ENCODE results near the gene TMEM253. TPM values are rescaled to one million over a fixed set of nuclear protein-coding genes. Genes with fewer than 3 reads are reported as not detected.

Gene TMEM253
- total and polyA plus RNA-seq, 2 experiments from 2014 or later: 0.59 to 0.95 TPM

DNA sequence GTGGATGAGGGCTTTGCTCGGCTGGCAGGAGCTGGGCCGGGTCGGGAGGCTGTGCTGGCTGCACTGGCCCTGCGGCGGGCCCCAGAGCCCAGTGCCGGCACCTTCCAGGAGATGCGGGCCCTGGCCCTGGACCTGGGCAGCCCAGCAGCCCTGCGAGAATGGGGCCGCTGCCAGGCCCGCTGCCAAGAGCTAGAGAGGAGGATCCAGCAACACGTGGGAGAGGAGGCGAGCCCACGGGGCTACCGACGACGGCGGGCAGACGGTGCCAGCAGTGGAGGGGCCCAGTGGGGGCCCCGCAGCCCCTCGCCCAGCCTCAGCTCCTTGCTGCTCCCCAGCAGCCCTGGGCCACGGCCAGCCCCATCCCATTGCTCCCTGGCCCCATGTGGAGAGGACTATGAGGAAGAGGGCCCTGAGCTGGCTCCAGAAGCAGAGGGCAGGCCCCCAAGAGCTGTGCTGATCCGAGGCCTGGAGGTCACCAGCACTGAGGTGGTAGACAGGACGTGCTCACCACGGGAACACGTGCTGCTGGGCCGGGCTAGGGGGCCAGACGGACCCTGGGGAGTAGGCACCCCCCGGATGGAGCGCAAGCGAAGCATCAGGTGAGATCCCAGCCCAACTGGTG is 19.2 kb upstream of the TMEM253 start:
- Histone ChIP-seq H4K20me1 (replicated peaks; ENCODE audit: insufficient read depth) (peaks cover 5% of the 10 kb centered on the region), H3K79me2 (replicated peaks; ENCODE audit: insufficient read depth) (no peaks in the 10 kb centered on the region), H3K9me2 (ENCODE audit: insufficient read depth) (no peaks in the 10 kb centered on the region), H3K27ac (ENCODE audit: low read depth) (no peak overlapping the region), H3K4me3 (no peak overlapping the region), H3K4me1 (ENCODE audit: insufficient read depth) (no peaks in the 10 kb centered on the region), H3K27me3 (ENCODE audit: insufficient read depth) (no peaks in the 10 kb centered on the region), H3K4me2 (no peak overlapping the region), H3F3A (replicated peaks; ENCODE audit: low read depth) (peaks cover 7% of the 10 kb centered on the region; the same call in 1 of the 2 replicates), H3K36me3 (ENCODE audit: insufficient read depth) (peaks cover 20% of the 10 kb centered on the region; the same call in 1 of the 2 replicates), H2AFZ (no peak overlapping the region)
- Mint-ChIP-seq H3K36me3 (ENCODE audit: low read depth) (peaks cover 91% of the 10 kb centered on the region), H3K27ac (no peak overlapping the region), H3K27me3 (ENCODE audit: insufficient read depth, low read depth, poor library complexity) (peaks cover 10% of the 10 kb centered on the region), H3K4me1 (peaks cover 7% of the 10 kb centered on the region), H3K4me3 (no peak overlapping the region), H3K9me3 (no peaks in the 10 kb centered on the region; the same call in 2 of the 3 replicates)
- no peak for DNase-seq (ENCODE audit: low spot score)
- TF ChIP-seq REST (IDR thresholded peaks at IDR 0.05; ENCODE audit: unreplicated experiment): no peak
- TF ChIP-seq CREB1 (CRISPR knock-in tag; IDR thresholded peaks at IDR 0.05; ENCODE audit: low read depth): no peak
- no peak for TF ChIP-seq STAT1 (IDR thresholded peaks at IDR 0.05; ENCODE audit: unreplicated experiment)
- TF ChIP-seq ZNF331 (CRISPR knock-in tag; IDR thresholded peaks at IDR 0.05; ENCODE audit: low read depth): no peak
- TF ChIP-seq JUNB (IDR thresholded peaks at IDR 0.05; ENCODE audit: unreplicated experiment): no peak
- ATAC-seq: peak; percentile 38

DNA sequence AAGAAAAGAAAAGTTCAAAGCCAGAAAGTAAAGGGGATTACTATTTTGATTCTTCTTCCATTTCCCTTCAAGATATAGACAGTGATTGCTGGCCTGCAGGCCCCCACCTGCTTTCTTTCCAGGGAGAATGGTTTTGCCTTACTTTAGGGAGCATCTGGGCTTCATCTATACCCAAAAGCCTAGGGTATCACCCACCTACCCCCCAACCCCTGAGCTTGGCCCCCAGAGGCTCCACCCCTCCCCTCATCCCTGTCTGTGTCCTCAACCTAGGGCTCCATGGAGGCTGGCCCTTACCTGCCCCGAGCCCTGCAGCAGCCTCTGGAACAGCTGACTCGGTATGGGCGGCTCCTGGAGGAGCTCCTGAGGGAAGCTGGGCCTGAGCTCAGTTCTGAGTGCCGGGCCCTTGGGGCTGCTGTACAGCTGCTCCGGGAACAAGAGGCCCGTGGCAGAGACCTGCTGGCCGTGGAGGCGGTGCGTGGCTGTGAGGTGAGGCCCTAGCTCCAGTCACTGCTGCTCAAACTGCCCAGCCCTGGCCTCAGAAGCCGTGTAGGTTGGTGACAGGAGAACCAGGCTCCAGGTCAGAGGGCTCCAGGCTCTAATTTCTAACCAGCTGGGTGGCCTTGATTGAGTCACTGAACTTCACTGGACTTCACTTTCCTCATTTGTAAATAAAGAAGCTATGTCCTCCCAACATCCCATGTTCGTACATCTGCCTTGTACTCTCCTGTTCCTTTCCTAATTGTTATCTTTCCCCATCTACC is 17.1 kb upstream of the TMEM253 start:
- H4K20me1 ChIP-seq (replicated peaks; ENCODE audit: insufficient read depth): peaks cover 7% of the 10 kb centered on the region; the same call in 1 of the 2 replicates
- no peak overlapping the region for H3K4me3 ChIP-seq
- no peak overlapping the region for H2AFZ ChIP-seq
- no peak for ATAC-seq
- Mint-ChIP-seq H3K4me1 (peaks cover 21% of the 10 kb centered on the region), H3K4me3 (no peak overlapping the region), H3K9me3 (peaks cover 4% of the 10 kb centered on the region; the same call in 2 of the 3 replicates), H3K27ac (no peak overlapping the region), H3K27me3 (ENCODE audit: insufficient read depth, low read depth, poor library complexity) (peaks cover 17% of the 10 kb centered on the region), H3K36me3 (ENCODE audit: low read depth) (peaks cover 89% of the 10 kb centered on the region)
- H3K9me2 ChIP-seq (ENCODE audit: insufficient read depth): no peaks in the 10 kb centered on the region
- no peak overlapping the region for H3K27ac ChIP-seq (ENCODE audit: low read depth)
- no peaks in the 10 kb centered on the region for H3K79me2 ChIP-seq (replicated peaks; ENCODE audit: insufficient read depth)
- no peaks in the 10 kb centered on the region for H3K27me3 ChIP-seq (ENCODE audit: insufficient read depth)
- H3K36me3 ChIP-seq (ENCODE audit: insufficient read depth): peaks cover 13% of the 10 kb centered on the region; the same call in 1 of the 2 replicates
- no peak for DNase-seq (ENCODE audit: low spot score)
- H3K4me1 ChIP-seq (ENCODE audit: insufficient read depth): peaks cover 7% of the 10 kb centered on the region; the same call in 1 of the 2 replicates
- no peak overlapping the region for H3K4me2 ChIP-seq
- peaks cover 16% of the 10 kb centered on the region; the same call in 1 of the 2 replicates for H3F3A ChIP-seq (replicated peaks; ENCODE audit: low read depth)
- TF ChIP-seq, protein P1, sequence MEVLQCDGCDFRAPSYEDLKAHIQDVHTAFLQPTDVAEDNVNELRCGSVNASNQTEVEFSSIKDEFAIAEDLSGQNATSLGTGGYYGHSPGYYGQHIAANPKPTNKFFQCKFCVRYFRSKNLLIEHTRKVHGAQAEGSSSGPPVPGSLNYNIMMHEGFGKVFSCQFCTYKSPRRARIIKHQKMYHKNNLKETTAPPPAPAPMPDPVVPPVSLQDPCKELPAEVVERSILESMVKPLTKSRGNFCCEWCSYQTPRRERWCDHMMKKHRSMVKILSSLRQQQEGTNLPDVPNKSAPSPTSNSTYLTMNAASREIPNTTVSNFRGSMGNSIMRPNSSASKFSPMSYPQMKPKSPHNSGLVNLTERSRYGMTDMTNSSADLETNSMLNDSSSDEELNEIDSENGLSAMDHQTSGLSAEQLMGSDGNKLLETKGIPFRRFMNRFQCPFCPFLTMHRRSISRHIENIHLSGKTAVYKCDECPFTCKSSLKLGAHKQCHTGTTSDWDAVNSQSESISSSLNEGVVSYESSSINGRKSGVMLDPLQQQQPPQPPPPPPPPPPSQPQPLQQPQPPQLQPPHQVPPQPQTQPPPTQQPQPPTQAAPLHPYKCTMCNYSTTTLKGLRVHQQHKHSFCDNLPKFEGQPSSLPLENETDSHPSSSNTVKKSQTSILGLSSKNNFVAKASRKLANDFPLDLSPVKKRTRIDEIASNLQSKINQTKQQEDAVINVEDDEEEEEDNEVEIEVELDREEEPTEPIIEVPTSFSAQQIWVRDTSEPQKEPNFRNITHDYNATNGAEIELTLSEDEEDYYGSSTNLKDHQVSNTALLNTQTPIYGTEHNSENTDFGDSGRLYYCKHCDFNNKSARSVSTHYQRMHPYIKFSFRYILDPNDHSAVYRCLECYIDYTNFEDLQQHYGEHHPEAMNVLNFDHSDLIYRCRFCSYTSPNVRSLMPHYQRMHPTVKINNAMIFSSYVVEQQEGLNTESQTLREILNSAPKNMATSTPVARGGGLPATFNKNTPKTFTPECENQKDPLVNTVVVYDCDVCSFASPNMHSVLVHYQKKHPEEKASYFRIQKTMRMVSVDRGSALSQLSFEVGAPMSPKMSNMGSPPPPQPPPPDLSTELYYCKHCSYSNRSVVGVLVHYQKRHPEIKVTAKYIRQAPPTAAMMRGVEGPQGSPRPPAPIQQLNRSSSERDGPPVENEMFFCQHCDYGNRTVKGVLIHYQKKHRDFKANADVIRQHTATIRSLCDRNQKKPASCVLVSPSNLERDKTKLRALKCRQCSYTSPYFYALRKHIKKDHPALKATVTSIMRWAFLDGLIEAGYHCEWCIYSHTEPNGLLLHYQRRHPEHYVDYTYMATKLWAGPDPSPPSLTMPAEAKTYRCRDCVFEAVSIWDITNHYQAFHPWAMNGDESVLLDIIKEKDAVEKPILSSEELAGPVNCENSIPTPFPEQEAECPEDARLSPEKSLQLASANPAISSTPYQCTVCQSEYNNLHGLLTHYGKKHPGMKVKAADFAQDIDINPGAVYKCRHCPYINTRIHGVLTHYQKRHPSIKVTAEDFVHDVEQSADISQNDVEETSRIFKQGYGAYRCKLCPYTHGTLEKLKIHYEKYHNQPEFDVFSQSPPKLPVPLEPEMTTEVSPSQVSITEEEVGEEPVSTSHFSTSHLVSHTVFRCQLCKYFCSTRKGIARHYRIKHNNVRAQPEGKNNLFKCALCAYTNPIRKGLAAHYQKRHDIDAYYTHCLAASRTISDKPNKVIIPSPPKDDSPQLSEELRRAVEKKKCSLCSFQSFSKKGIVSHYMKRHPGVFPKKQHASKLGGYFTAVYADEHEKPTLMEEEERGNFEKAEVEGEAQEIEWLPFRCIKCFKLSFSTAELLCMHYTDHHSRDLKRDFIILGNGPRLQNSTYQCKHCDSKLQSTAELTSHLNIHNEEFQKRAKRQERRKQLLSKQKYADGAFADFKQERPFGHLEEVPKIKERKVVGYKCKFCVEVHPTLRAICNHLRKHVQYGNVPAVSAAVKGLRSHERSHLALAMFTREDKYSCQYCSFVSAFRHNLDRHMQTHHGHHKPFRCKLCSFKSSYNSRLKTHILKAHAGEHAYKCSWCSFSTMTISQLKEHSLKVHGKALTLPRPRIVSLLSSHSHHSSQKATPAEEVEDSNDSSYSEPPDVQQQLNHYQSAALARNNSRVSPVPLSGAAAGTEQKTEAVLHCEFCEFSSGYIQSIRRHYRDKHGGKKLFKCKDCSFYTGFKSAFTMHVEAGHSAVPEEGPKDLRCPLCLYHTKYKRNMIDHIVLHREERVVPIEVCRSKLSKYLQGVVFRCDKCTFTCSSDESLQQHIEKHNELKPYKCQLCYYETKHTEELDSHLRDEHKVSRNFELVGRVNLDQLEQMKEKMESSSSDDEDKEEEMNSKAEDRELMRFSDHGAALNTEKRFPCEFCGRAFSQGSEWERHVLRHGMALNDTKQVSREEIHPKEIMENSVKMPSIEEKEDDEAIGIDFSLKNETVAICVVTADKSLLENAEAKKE (CRISPR knock-in tag; IDR thresholded peaks at IDR 0.05): no peak
- TF ChIP-seq CREB1 (CRISPR knock-in tag; IDR thresholded peaks at IDR 0.05; ENCODE audit: low read depth): no peak
- TF ChIP-seq ZNF114 (CRISPR knock-in tag; IDR thresholded peaks at IDR 0.05): no peak

Data from GM23338 (cell line).